ENCODE results near the gene FKBP6.
"Not testable (repeated sequence)": the region's sequence is repeated elsewhere in the genome, so short reads cannot be mapped to it uniquely, and the experiment has no call there.

GRCh38 chr7:73377413-73378200, 49.6 kb downstream of the FKBP6 start:
- TF ChIP-seq ZNF114 (tag by site-specific recombination; IDR thresholded peaks at IDR 0.05); CTCF (tag by site-specific recombination; IDR thresholded peaks at IDR 0.05); PBX3 (CRISPR knock-in tag; IDR thresholded peaks at IDR 0.05); SP7 (tag by site-specific recombination; IDR thresholded peaks at IDR 0.05): not testable (repeated sequence)

Data from HEK293 (cell line).